Stimulated activated naive CD8-positive, alpha-beta T cell treated with anti-CD3 and anti-CD28 coated beads, Interleukin-15, Interleukin-2, amounts not matched to agents 100 ng/mL and 50 ng/mL, for 24 hours (primary cell): ENCODE data around the gene CFAP58.

Source experiments
- H3K27ac Mint-ChIP-seq: one replicate; pipeline ENCODE4 v1.8.0; 2021; ENCODE audit warnings: mild to moderate bottlenecking, mixed read lengths
- H3K27me3 Mint-ChIP-seq: one replicate; pipeline ENCODE4 v1.8.0; 2021; ENCODE audit warnings: mixed read lengths
- H3K36me3 Mint-ChIP-seq: one replicate; pipeline ENCODE4 v1.8.0; 2021; ENCODE audit warnings: low read depth, mixed read lengths
- H3K4me1 Mint-ChIP-seq: one replicate; pipeline ENCODE4 v1.8.0; 2021; ENCODE audit warnings: low read depth, mixed read lengths
- H3K4me3 Mint-ChIP-seq: one replicate; pipeline ENCODE4 v1.8.0; 2021; ENCODE audit warnings: mild to moderate bottlenecking, mixed read lengths
- H3K9me3 Mint-ChIP-seq: one replicate; pipeline ENCODE4 v1.8.0; 2021; ENCODE audit warnings: mixed read lengths

CFAP58 gene

GRCh38 chr10:104337521-104337984, 16.1 kb upstream of the CFAP58 start:
- H3K4me3 Mint-ChIP-seq: peak overlapping the region; percentile 88
- H3K27ac Mint-ChIP-seq: peak overlapping the region; percentile 99
- H3K27me3 Mint-ChIP-seq: peaks cover 3% of the 10 kb centered on the region
- H3K4me1 Mint-ChIP-seq: peaks cover 60% of the 10 kb centered on the region
- peaks cover 30% of the 10 kb centered on the region for H3K36me3 Mint-ChIP-seq
- no peaks in the 10 kb centered on the region for H3K9me3 Mint-ChIP-seq

DNA sequence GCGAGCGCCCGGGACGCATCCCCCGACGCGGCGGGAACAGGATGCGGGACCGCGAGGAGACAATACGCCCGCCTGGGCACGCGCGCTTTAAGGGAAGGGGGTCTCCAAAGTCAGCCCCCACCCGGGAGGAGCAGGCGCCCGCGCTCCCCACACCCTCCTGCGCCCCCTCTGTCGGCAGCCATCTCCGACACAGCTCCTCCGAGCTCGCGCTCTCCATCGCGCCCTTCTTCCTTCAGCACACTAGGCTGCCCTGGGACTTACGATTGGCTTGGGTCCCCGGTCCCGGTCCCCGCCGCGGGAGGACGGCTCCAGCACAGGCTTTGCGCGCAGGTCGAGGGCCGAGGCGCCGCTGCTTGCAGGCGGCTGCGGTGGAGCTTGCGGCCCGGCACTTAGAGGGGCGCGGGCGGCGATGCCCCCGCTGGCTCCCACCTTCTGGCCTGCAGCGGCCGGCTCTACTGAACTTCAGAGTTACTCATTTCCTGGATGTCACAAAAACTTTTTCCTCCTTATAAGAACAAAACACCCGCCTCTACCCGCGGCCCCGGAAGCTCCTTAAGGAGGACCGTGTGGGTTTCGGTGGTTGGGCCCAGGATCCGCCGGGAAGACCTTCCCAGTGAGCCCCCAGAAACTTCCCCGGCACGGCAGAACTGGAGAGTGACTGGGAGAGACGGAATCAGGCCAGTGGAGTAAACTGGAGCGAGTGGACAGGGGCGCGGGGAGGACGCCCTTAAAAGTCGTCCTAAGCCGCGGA, 15.5 kb upstream of the CFAP58 start, which contains the start of gene ITPRIP:
ITPRIP (minus strand) TSS at position 481 of the 751 bp plus-strand sequence. CDS start 22,414 bp downstream, outside the sequence.
- Mint-ChIP-seq H3K4me3 (peak within 1 kb of the TSS; percentile 88), H3K27ac (peak within 1 kb of the TSS; percentile 99), H3K9me3 (no peaks in the 10 kb centered on the region), H3K4me1 (peaks cover 54% of the 10 kb centered on the region), H3K36me3 (peaks cover 24% of the 10 kb centered on the region), H3K27me3 (peaks cover 3% of the 10 kb centered on the region)

- Mint-ChIP-seq H3K27me3 (peaks cover 3% of the 10 kb centered on the region), H3K4me3 (peak overlapping the region; percentile 88), H3K9me3 (no peaks in the 10 kb centered on the region), H3K4me1 (peaks cover 40% of the 10 kb centered on the region), H3K27ac (peak overlapping the region; percentile 99), H3K36me3 (peaks cover 17% of the 10 kb centered on the region)
Measured at GRCh38 chr10:104339469-104340110, 14.0 kb upstream of the CFAP58 start.

DNA sequence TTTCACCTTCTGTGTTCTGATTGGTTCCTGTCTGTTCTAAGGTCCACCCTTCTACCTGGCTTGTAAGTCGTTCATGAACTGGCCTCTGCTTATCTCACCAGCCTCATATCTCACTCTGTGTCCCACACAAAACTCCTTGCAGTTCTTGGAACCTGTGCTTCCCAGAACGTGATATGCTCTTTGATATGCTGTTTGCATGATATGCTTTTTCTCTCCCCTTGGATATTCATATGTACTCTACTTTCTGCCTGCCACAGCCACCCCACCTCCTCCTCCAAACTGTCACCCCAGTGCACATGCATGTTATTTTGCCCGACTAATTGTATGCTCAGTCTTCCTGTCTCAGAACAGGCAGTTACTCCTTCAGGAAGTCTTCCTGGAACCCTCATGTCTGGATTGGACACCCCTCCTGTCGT, 13.5 kb upstream of the CFAP58 start:
- H3K27ac Mint-ChIP-seq: peak overlapping the region; percentile 10
- H3K27me3 Mint-ChIP-seq: peaks cover 3% of the 10 kb centered on the region
- peaks cover 34% of the 10 kb centered on the region for H3K4me1 Mint-ChIP-seq

GRCh38 chr10:104340641-104341040, 13.0 kb upstream of the CFAP58 start:
- H3K27ac Mint-ChIP-seq: no peak overlapping the region

More for the DNA sequence above, 13.5 kb upstream of the CFAP58 start:
- Mint-ChIP-seq H3K36me3 (peaks cover 12% of the 10 kb centered on the region), H3K9me3 (no peaks in the 10 kb centered on the region), H3K4me3 (peak overlapping the region; percentile 24)

GRCh38 chr10:104342941-104343411, 10.7 kb upstream of the CFAP58 start:
- no peaks in the 10 kb centered on the region for H3K9me3 Mint-ChIP-seq
- peaks cover 24% of the 10 kb centered on the region for H3K4me1 Mint-ChIP-seq
- peaks cover 3% of the 10 kb centered on the region for H3K27me3 Mint-ChIP-seq
- H3K36me3 Mint-ChIP-seq: no peaks in the 10 kb centered on the region
- H3K4me3 Mint-ChIP-seq: no peak overlapping the region
- H3K27ac Mint-ChIP-seq: no peak overlapping the region

More at GRCh38 chr10:104340641-104341040, 13.0 kb upstream of the CFAP58 start:
- H3K36me3 Mint-ChIP-seq: peaks cover 7% of the 10 kb centered on the region
- H3K4me1 Mint-ChIP-seq: peaks cover 32% of the 10 kb centered on the region
- H3K27me3 Mint-ChIP-seq: peaks cover 3% of the 10 kb centered on the region
- H3K9me3 Mint-ChIP-seq: no peaks in the 10 kb centered on the region
- no peak overlapping the region for H3K4me3 Mint-ChIP-seq

DNA sequence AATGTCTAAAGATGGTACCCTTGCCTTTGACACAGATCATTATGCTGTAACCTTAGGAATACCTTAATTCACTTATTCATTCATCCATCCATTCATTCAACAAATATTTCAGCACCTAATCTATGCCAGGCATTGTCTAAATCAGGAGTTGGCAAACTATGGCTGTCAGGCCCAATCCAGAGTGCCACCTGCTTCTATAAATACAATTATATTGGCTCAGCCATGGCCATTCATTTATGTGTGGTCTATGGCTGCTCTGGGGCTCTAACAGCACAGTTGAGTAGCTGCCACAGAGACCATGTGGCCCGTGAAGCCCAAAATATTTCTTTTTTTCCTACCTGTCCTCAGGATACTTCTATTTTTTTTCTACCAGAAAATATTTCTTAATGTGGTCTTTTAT, 9.4 kb upstream of the CFAP58 start:
- H3K4me3 Mint-ChIP-seq: no peak overlapping the region
- peaks cover 3% of the 10 kb centered on the region for H3K27me3 Mint-ChIP-seq
- H3K9me3 Mint-ChIP-seq: no peaks in the 10 kb centered on the region
- no peaks in the 10 kb centered on the region for H3K36me3 Mint-ChIP-seq
- peaks cover 24% of the 10 kb centered on the region for H3K4me1 Mint-ChIP-seq
- H3K27ac Mint-ChIP-seq: no peak overlapping the region

DNA sequence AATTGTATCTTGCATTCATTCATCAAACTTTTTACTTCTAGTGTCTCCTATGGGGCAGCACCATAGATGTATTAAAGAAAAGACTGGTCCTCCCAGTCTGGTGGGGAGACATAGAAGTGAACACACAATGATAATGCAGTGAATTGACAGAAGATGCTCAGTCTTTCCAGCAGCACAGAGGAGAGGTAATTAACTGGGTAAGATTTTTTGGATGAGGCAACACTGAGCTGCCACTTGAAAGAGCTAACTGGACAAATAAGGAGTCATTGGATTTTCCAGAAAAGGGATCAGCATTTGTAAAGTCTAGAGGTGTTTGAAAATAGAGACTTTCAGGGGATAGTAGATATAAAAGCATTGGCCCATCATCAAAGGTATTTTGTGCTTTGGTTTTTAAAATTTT, 8.1 kb upstream of the CFAP58 start:
- no peak overlapping the region for H3K4me3 Mint-ChIP-seq
- H3K27ac Mint-ChIP-seq: no peak overlapping the region
- no peaks in the 10 kb centered on the region for H3K36me3 Mint-ChIP-seq
- H3K27me3 Mint-ChIP-seq: no peaks in the 10 kb centered on the region
- H3K9me3 Mint-ChIP-seq: no peaks in the 10 kb centered on the region
- peaks cover 11% of the 10 kb centered on the region for H3K4me1 Mint-ChIP-seq

GRCh38 chr10:104345941-104346340, 7.7 kb upstream of the CFAP58 start:
- no peaks in the 10 kb centered on the region for H3K9me3 Mint-ChIP-seq
- H3K4me1 Mint-ChIP-seq: peaks cover 11% of the 10 kb centered on the region
- no peaks in the 10 kb centered on the region for H3K27me3 Mint-ChIP-seq
- no peaks in the 10 kb centered on the region for H3K36me3 Mint-ChIP-seq
- no peak overlapping the region for H3K27ac Mint-ChIP-seq
- no peak overlapping the region for H3K4me3 Mint-ChIP-seq

- no peaks in the 10 kb centered on the region for H3K9me3 Mint-ChIP-seq
- H3K36me3 Mint-ChIP-seq: no peaks in the 10 kb centered on the region
- H3K27me3 Mint-ChIP-seq: no peaks in the 10 kb centered on the region
- H3K4me3 Mint-ChIP-seq: no peak overlapping the region
- H3K27ac Mint-ChIP-seq: no peak overlapping the region
- H3K4me1 Mint-ChIP-seq: peaks cover 11% of the 10 kb centered on the region
Measured at GRCh38 chr10:104347295-104348045, 6.2 kb upstream of the CFAP58 start.

GRCh38 chr10:104348601-104349000, 5.0 kb upstream of the CFAP58 start:
- H3K4me3 Mint-ChIP-seq: no peak overlapping the region
- H3K9me3 Mint-ChIP-seq: no peaks in the 10 kb centered on the region
- no peaks in the 10 kb centered on the region for H3K36me3 Mint-ChIP-seq
- H3K4me1 Mint-ChIP-seq: peaks cover 11% of the 10 kb centered on the region
- no peak overlapping the region for H3K27ac Mint-ChIP-seq
- no peaks in the 10 kb centered on the region for H3K27me3 Mint-ChIP-seq

DNA sequence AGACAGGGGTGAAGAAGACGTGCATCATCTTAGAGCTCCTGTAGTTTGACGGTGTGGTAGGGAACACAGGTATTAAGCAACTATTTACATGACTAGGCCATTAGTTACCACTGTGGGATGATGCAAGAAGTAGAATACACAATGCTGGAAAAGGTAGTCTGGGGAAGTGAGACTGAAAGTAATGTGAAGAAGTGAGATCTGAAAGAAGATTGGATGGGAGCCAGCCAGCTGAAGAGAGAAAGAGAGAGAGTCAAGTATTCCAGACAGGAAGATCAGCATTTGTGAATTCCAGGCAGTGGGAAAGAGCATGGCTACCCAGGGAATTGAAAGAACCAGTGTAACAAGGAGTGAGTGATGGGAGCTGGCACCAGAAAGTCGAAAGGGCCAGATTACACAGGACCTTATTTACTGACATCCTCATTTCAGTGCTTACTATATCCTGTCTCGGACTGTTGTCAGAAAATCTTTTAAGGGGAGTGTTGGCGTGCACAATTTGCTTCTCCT, 4.0 kb upstream of the CFAP58 start:
- Mint-ChIP-seq H3K27me3 (no peaks in the 10 kb centered on the region), H3K4me3 (no peak overlapping the region), H3K4me1 (peaks cover 11% of the 10 kb centered on the region), H3K9me3 (no peaks in the 10 kb centered on the region), H3K27ac (no peak overlapping the region), H3K36me3 (no peaks in the 10 kb centered on the region)

- H3K4me3 Mint-ChIP-seq: no peak overlapping the region
- H3K9me3 Mint-ChIP-seq: no peaks in the 10 kb centered on the region
- no peak overlapping the region for H3K27ac Mint-ChIP-seq
- no peaks in the 10 kb centered on the region for H3K36me3 Mint-ChIP-seq
- no peaks in the 10 kb centered on the region for H3K27me3 Mint-ChIP-seq
- H3K4me1 Mint-ChIP-seq: peaks cover 11% of the 10 kb centered on the region
Measured at GRCh38 chr10:104350127-104350635, 3.5 kb upstream of the CFAP58 start.

DNA sequence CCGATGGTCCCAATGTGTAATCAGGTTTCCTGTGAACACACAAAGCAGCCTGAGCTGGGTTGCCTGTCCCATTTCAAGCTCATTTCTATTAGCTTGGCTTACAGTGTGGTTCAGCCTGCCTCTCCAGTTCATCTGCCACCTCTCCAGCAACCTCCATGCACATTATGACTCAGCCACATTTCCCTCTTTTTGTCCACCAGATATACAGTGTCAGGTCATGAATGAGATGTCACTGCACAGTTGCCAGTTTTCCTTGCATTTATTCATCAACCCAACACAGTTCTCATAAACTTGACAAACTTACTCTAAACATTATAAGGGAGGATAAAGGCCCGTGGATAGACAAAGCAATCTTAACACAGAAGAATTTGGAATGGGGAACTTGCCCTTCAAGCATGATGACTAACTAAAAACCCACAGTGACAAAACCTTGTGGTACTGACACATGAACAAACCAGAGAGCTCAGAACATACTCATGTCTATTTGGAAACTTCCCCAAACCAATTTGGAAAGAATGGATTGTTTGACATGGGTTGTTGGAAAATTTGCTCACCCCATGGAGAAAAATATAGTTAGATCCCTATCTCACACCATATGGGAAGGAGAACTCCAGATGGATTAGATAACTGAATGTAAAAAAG, 2.5 kb upstream of the CFAP58 start:
- Mint-ChIP-seq H3K36me3 (no peaks in the 10 kb centered on the region), H3K4me3 (no peak overlapping the region), H3K9me3 (no peaks in the 10 kb centered on the region), H3K27me3 (no peaks in the 10 kb centered on the region), H3K27ac (peak overlapping the region; percentile 91), H3K4me1 (peaks cover 3% of the 10 kb centered on the region)
